ENCODE results near the gene CRYAA. TPM values are rescaled to one million over a fixed set of nuclear protein-coding genes. Genes with fewer than 3 reads are reported as not detected.

The CRYAA gene
- polyA plus RNA-seq, 1 donor from 2014 or later, result not detected

GRCh38 chr21:43193651-43194302, 25.0 kb downstream of the CRYAA start:
- Histone ChIP-seq H3K4me2 (ENCODE audit: low read length) (no peak overlapping the region), H2AFZ (ENCODE audit: low read depth, low read length) (no peak overlapping the region), H3K27ac (ENCODE audit: low read length) (no peak overlapping the region), H3K36me3 (ENCODE audit: insufficient read depth, low read length) (no peaks in the 10 kb centered on the region), H3F3A (ENCODE audit: insufficient read depth, low read length, poor library complexity, severe bottlenecking) (no peaks in the 10 kb centered on the region), H3K27me3 (ENCODE audit: insufficient read depth, low read depth, low read length) (no peaks in the 10 kb centered on the region), H3K79me2 (replicated peaks; ENCODE audit: insufficient read depth, low read length) (no peaks in the 10 kb centered on the region), H3K9me2 (ENCODE audit: insufficient read depth, low read length) (no peaks in the 10 kb centered on the region), H3K4me3 (ENCODE audit: low read length) (no peak overlapping the region), H4K20me1 (ENCODE audit: insufficient read depth) (no peaks in the 10 kb centered on the region), H3K9me3 (ENCODE audit: low read length) (no peaks in the 10 kb centered on the region), H3K9ac (ENCODE audit: low read length) (no peak overlapping the region)
- TF ChIP-seq EP300 (conservative IDR thresholded peaks at IDR 0.05; ENCODE audit: poor library complexity, severe bottlenecking), result no peak
- no peak for TF ChIP-seq RAD21 (conservative IDR thresholded peaks at IDR 0.05)

DNA sequence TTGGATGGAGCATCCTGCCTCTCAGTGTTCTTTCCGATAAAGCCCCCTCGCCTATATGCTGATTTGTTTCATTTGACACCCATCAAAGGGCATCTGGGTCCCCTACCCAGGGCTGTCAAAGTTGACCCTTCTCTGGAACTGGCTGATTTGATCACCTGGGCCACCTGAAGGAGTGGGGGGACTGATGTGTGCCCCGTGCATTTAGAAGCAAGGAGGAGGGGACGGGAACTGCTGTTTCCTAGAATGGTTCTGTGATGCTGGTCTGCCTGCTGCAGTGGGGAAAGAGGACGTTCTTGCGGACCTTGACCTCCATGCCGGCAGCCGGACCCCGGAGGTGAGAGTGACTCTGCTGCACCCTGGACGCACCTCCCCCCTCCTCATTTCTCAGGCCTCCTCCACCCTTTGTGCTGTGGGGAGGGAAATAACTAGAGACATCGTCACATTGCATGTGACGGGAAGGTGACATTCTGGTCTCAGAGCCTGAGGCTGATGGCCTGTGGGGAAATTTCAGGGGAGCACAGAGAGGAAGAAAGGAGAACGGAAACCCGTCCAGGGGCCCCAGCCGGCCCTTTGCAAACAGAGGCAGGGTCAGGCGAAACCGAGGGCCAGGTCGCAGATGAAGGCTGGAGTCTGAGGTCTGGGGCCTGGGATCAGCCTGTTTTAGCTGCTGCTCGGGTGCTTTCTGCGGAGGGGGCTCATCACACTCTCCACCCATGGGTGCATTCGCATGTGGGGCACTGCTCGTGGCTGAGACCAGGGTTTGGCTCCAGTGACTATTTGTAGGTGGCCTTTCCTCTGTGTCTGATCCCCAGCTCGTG, 25.7 kb downstream of the CRYAA start:
- Histone ChIP-seq H3K36me3 (ENCODE audit: insufficient read depth, low read length) (no peaks in the 10 kb centered on the region), H4K20me1 (ENCODE audit: insufficient read depth) (no peaks in the 10 kb centered on the region), H3K27me3 (ENCODE audit: insufficient read depth, low read depth, low read length) (no peaks in the 10 kb centered on the region), H3K27ac (ENCODE audit: low read length) (no peak overlapping the region), H3K9ac (ENCODE audit: low read length) (no peak overlapping the region), H3K79me2 (replicated peaks; ENCODE audit: insufficient read depth, low read length) (no peaks in the 10 kb centered on the region), H3K9me2 (ENCODE audit: insufficient read depth, low read length) (no peaks in the 10 kb centered on the region), H3F3A (ENCODE audit: insufficient read depth, low read length, poor library complexity, severe bottlenecking) (no peaks in the 10 kb centered on the region), H3K9me3 (ENCODE audit: low read length) (no peaks in the 10 kb centered on the region), H3K4me2 (ENCODE audit: low read length) (no peak overlapping the region), H2AFZ (ENCODE audit: low read depth, low read length) (no peak overlapping the region), H3K4me3 (ENCODE audit: low read length) (no peak overlapping the region)
- TF ChIP-seq POLR2AphosphoS5 (IDR thresholded peaks at IDR 0.05), result no peak
- no peak for TF ChIP-seq TAF1 (IDR thresholded peaks at IDR 0.05; ENCODE audit: low read depth)
- no peak for TF ChIP-seq MXI1 (conservative IDR thresholded peaks at IDR 0.05; ENCODE audit: poor library complexity, severe bottlenecking)
- TF ChIP-seq SMC3 (conservative IDR thresholded peaks at IDR 0.05; ENCODE audit: poor library complexity), result no peak
- no peak for TF ChIP-seq CTCF (IDR thresholded peaks at IDR 0.05; ENCODE audit: poor library complexity, severe bottlenecking)
- no peak for TF ChIP-seq REST (IDR thresholded peaks at IDR 0.05; ENCODE audit: borderline replicate concordance)
- no peak for TF ChIP-seq RAD21 (conservative IDR thresholded peaks at IDR 0.05)
- no peak for TF ChIP-seq EP300 (conservative IDR thresholded peaks at IDR 0.05; ENCODE audit: poor library complexity, severe bottlenecking)
- no peak for TF ChIP-seq EZH2 (IDR thresholded peaks at IDR 0.05; ENCODE audit: borderline replicate concordance, insufficient read depth, low read length, poor library complexity, severe bottlenecking)

Data from neural cell (in vitro differentiated cells).